AG09319 (cell line): ENCODE data around the gene ZNF593OS.

ENCODE experiments used
- DNase-seq: peaks from one replicate; pipeline ENCODE4 v3.0.0-alpha.2; 2010; ENCODE audit warnings: low read depth; ENCODE audit errors: extremely low read depth
- TF ChIP-seq, protein P1 (sequence below): IDR thresholded peaks from 2 replicates; pipeline ENCODE4 v1.5.1; 2011; ENCODE audit warnings: low read depth, mild to moderate bottlenecking, inconsistent platforms, low read length, moderate library complexity

ZNF593OS gene

DNA sequence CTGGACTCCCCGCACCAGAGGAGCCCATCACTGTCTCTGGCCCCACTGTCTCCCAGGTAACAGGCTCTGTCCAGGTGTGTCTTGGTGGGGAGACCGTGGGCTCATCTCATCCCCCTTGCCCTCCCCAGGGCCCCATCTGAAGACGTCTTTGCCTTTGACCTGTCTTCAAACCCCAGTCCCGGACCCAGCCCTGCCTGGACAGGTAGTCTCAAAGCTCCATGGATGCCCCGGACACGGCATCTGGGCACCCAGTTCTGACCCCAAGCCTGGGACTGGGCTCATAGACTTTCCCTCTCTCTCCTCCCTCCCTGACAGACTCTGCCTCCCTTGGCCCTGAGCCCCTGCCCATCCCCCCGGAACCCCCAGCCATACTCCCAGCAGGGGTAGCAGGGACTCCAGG lies 12.5 kb upstream of the ZNF593OS start:
- TF ChIP-seq, protein P1, sequence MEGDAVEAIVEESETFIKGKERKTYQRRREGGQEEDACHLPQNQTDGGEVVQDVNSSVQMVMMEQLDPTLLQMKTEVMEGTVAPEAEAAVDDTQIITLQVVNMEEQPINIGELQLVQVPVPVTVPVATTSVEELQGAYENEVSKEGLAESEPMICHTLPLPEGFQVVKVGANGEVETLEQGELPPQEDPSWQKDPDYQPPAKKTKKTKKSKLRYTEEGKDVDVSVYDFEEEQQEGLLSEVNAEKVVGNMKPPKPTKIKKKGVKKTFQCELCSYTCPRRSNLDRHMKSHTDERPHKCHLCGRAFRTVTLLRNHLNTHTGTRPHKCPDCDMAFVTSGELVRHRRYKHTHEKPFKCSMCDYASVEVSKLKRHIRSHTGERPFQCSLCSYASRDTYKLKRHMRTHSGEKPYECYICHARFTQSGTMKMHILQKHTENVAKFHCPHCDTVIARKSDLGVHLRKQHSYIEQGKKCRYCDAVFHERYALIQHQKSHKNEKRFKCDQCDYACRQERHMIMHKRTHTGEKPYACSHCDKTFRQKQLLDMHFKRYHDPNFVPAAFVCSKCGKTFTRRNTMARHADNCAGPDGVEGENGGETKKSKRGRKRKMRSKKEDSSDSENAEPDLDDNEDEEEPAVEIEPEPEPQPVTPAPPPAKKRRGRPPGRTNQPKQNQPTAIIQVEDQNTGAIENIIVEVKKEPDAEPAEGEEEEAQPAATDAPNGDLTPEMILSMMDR: no peak
- DNase-seq: no peak

DNA sequence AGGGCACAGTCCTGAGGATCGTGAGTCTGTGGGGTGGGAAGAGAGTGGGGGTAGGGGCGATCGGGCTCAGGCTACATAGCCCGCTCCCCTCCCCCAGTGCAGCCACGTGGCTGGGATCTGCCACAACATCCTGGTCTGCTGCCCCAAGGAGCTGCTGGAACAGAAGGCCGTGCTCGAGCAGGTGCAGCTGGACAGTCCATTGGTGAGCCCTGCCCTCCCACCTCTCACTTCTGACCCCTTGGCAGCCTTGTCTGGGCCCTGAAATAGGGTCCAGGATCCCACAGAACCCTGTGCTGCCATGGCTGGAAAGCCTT lies 10.7 kb upstream of the ZNF593OS start:
- no peak for DNase-seq
- TF ChIP-seq, protein P1: no peak

DNA sequence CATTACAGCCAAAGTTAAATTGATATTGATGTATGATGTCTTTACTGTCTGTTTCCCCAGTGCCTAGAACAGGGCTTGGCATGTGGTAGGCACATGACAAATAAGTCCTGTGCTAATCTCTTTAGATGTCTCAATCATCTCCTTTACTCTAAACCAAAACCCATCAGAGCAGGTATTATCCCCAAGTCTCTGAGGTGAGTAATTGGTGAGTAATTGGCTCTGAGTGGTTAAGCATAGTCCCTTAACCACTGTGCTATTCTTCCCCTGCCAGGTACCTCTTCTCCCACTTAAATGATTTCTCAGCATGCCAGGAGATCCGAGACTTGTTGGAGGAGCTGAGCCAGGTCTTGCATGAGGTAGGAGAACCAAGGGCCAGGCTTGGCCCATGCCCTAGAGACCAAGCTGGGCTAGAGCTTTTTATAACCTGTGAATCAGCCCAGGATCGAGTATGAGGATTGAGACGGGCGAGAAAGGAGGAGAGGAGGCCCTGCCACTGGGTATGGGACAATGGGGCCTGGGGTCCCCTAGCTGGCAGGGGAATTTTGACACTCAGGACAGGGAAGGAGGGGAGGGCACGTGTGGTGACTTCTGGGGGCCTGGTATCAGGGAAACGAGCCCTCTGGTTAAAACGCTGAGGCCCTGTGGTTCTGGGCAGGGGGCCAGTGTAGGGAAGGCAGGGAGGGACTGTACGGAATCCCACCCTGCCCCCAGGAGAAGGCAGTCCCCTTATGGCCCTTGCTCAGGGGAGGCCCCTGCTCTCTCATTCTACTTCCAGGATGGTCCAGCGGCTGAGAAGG lies 10.2 kb upstream of the ZNF593OS start:
- TF ChIP-seq, protein P1: no peak
- no peak for DNase-seq

DNA sequence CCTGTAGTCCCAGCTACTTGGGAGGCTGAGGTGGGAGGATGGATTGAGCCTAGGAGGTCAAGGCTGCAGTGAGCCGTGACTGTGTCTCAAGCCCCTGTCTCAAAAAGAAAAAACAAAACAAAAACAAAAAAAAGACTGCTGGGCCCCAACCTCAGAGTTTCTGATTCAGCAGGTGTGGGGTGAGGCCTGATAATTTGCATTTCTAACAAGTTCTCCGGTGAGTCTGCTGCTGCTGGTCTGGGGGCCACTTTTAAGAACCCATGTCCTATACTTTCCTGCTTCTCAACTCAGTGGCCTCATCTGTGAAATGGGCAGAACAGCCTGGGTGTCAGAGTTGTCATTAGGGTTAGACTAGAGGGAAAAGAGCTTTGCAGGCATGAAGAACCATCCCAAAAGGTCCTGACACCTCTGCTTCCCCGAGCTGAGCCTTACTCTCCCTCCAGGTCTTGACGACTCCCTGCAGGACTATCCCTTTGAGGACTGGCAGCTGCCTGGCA lies 8.4 kb upstream of the ZNF593OS start:
- TF ChIP-seq, protein P1: no peak
- DNase-seq: no peak

DNA sequence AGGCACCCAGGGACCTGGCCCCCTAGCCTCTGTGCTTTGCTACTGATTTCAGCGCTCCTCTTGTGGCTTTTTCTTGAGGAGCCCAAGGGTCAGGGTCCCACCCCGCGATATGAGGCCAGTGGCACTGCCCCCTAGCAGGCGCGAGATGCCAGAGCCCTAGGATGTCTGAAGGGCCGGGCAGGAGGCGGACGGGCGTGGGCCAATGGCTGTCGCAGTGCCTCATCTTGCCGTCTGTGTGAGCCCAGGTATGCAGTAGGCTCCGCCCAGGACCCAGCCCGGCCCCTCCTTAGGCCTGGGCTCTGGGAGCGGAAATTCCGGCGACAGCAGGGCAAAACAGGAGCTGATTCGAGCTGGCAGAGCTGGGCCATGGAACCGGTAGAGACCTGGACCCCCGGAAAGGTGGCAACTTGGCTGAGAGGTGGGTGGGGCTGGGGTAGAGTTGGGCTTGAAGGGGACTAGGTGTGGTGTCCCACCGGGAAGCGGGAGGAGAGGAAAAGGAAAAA lies 5.6 kb upstream of the ZNF593OS start, which contains the start of gene CNKSR1:
TSS of gene CNKSR1 (plus strand) at position 310 of the 503 bp plus-strand sequence. CDS start at position 367, 57 bp downstream.
- DNase-seq: no peak
- TF ChIP-seq, protein P1: no peak

DNA sequence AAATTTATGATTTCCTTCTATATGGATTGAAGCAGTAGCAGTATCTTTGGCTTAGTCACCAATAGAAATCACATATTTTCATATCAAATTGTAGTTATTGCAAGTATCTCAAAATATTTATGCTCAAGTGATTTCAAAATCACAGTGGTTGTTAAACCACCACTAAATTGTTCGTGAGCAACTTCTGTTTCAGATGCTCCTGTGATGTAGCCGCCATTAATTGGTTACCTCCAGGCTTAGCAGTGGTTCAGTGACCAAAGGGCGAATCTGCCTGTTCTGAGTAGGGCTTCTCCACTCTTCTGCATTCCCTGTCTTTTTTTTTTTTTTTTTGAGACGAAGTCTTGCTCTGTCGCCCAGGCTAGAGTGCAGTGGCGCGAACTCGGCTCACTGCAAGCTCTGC lies 3.7 kb upstream of the ZNF593OS start:
- no peak for DNase-seq
- TF ChIP-seq, protein P1: no peak

DNA sequence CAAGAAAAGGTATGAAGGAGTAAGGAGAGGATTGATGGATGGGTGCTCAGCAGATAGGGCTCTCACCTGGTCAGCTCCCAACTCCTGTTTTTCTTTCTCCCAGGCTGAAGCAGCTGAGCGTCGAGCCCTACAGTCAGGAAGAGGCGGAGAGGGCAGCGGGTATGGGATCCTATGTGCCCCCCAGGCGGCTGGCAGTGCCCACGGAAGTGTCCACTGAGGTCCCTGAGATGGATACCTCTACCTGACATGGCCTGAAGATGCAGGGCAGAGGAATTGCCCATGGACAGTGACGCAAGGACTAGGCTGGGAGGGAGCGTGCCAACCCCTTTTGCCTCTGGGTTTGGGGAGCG lies 1.2 kb downstream of the ZNF593OS start:
- no peak for DNase-seq
- TF ChIP-seq, protein P1: no peak
